ENCODE measurements around the gene AGPAT3.

The AGPAT3 gene

DNA sequence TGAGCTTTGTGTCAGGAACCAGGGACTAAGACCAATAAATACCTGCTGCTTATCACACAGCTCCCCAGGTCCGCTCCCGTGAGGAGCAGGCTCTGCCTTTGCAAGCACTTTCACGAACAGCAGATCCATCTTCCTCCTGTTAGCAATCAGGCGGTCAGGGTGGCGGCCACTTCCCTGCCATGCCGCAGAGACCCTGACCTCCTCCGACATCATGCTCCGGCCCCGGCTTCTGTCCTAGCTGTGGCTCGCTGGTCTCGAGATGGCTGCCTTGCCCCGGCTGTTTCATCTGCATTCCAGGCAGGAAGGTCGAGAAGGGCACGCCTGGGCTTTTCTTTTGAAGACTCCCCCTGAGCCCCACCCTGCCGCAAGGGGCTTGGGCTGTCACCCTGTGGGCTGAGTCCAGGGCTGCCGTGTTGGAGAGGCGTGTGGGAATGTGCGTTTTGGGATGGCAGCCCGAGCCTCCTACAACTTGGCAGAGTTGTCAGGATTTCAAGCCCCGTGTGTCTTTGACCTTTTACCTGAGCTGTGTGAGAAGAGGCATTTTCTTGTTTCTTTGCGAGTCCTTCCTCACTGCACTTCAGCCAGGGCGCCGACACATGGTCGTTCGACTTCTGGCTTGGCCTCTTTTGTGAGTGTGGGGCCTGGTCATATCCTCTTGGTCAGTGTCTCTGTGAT, 59.5 kb downstream of the AGPAT3 start:
- Histone ChIP-seq H3K27ac (no peak overlapping the region), H3K4me1 (peaks cover 0 to 19% (median 6%) of the 10 kb centered on the region in 4 donors), H3K36me3 (peaks cover 0 to 20% (median 0%) of the 10 kb centered on the region in 3 donors), H3K27me3 (no peaks in the 10 kb centered on the region), H3K4me3 (no peak overlapping the region), H3K9me3 (no peaks in the 10 kb centered on the region)
- intact Hi-C loops (cut with DNase I; ENCODE audit: low total_unique reads): no loop called here
- no peak for DNase-seq
- TF ChIP-seq, protein P1, sequence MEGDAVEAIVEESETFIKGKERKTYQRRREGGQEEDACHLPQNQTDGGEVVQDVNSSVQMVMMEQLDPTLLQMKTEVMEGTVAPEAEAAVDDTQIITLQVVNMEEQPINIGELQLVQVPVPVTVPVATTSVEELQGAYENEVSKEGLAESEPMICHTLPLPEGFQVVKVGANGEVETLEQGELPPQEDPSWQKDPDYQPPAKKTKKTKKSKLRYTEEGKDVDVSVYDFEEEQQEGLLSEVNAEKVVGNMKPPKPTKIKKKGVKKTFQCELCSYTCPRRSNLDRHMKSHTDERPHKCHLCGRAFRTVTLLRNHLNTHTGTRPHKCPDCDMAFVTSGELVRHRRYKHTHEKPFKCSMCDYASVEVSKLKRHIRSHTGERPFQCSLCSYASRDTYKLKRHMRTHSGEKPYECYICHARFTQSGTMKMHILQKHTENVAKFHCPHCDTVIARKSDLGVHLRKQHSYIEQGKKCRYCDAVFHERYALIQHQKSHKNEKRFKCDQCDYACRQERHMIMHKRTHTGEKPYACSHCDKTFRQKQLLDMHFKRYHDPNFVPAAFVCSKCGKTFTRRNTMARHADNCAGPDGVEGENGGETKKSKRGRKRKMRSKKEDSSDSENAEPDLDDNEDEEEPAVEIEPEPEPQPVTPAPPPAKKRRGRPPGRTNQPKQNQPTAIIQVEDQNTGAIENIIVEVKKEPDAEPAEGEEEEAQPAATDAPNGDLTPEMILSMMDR (IDR thresholded peaks at IDR 0.05): no peak

DNA sequence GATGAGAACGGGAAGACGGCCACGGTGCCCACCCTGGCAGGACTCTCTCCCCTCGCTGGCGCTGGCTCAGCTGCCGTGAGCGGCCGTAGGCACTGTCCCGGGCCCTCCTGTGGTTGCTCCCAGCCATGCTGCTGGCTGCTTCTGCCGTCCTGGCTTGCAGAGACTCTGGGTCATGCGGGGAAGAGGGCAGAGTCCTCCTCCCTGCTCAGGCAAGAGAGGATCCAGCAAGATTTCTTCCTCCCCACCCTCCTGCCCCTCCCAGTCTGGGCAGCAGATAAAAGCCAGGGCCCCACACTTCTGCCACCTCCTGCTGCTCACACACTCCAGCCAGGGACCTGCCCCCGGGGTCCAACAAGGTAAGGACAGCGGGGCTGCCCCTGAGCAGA, 60.1 kb downstream of the AGPAT3 start:
- H3K36me3 ChIP-seq: peaks cover 0 to 20% (median 0%) of the 10 kb centered on the region in 3 donors
- no peak overlapping the region for H3K4me3 ChIP-seq
- intact Hi-C loops (cut with DNase I; ENCODE audit: low total_unique reads): no loop called here
- H3K27ac ChIP-seq: no peak overlapping the region
- no peak for DNase-seq
- H3K4me1 ChIP-seq: peaks cover 0 to 19% (median 6%) of the 10 kb centered on the region in 4 donors
- H3K27me3 ChIP-seq: no peaks in the 10 kb centered on the region
- H3K9me3 ChIP-seq: no peaks in the 10 kb centered on the region
- TF ChIP-seq, protein P1 (IDR thresholded peaks at IDR 0.05): no peak

- TF ChIP-seq, protein P1 (IDR thresholded peaks at IDR 0.05): no peak
- H3K4me1 ChIP-seq: peaks cover 0 to 19% (median 6%) of the 10 kb centered on the region in 4 donors
- DNase-seq: no peak
- intact Hi-C loops (cut with DNase I; ENCODE audit: low total_unique reads): no loop called here
- no peaks in the 10 kb centered on the region for H3K27me3 ChIP-seq
- H3K27ac ChIP-seq: no peak overlapping the region
- peaks cover 0 to 20% (median 0%) of the 10 kb centered on the region in 3 donors for H3K36me3 ChIP-seq
- H3K9me3 ChIP-seq: no peaks in the 10 kb centered on the region
- no peak overlapping the region for H3K4me3 ChIP-seq
Observed at GRCh38 chr21:43925609-43926008, 60.6 kb downstream of the AGPAT3 start.

DNA sequence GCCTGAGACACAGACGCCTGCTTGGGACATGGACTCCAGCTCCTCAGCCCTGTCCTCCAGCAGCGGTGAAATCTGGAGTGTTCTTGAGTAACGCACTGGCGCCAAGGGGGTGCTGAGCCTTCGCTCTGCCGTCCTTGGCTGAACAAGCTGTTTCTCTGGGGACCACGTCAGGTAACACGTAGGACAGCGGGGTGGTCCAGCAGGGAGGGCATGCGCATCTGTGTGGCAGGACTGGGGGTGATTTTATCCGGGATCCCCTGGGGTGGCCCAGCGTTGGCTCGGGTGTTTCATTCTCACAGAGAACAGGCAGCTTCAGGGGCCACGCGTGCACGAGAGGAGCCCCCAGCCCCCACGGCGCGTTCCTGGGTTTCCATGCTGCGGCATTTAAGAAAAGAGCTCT, 61.2 kb downstream of the AGPAT3 start:
- intact Hi-C loops (cut with DNase I; ENCODE audit: low total_unique reads): no loop called here
- Histone ChIP-seq H3K36me3 (peaks cover 0 to 20% (median 0%) of the 10 kb centered on the region in 3 donors), H3K27ac (no peak overlapping the region), H3K4me3 (no peak overlapping the region), H3K9me3 (no peaks in the 10 kb centered on the region), H3K27me3 (no peaks in the 10 kb centered on the region), H3K4me1 (peaks cover 0 to 19% (median 6%) of the 10 kb centered on the region in 4 donors)
- no peak for DNase-seq
- TF ChIP-seq, protein P1 (IDR thresholded peaks at IDR 0.05): no peak

- Histone ChIP-seq H3K4me1 (peaks cover 0 to 12% (median 3%) of the 10 kb centered on the region in 4 donors), H3K4me3 (no peak overlapping the region), H3K27ac (no peak overlapping the region), H3K9me3 (no peaks in the 10 kb centered on the region), H3K36me3 (peaks cover 0 to 20% (median 0%) of the 10 kb centered on the region in 3 donors), H3K27me3 (no peaks in the 10 kb centered on the region)
- no peak for DNase-seq
- TF ChIP-seq, protein P1 (IDR thresholded peaks at IDR 0.05): no peak
- intact Hi-C loops (cut with DNase I; ENCODE audit: low total_unique reads): no loop called here
Observed at GRCh38 chr21:43927591-43928221, 62.7 kb downstream of the AGPAT3 start.
